Hematopoietic multipotent progenitor cell treated with erythropoietin and hydrocortisone succinate and interleukin-3 and kit ligand, for 8 days (in vitro differentiated cells): ENCODE data around the gene ATP6V0A1.
"Not testable (repeated sequence)": the region's sequence is repeated elsewhere in the genome, so short reads cannot be mapped to it uniquely, and the experiment has no call there.

Source experiments
- DNase-seq: peaks from one replicate; pipeline ENCODE4 v3.0.0-alpha.2; 2015

Gene ATP6V0A1

GRCh38 chr17:42477824-42478223, 19.1 kb downstream of the ATP6V0A1 start:
- DNase-seq: not testable (repeated sequence)

GRCh38 chr17:42484304-42484703, 25.6 kb downstream of the ATP6V0A1 start:
- peak; percentile 83 for DNase-seq

- DNase-seq: no peak
These were observed 27.0 kb downstream of the ATP6V0A1 start for GRCh38 chr17:42485680-42486079.

GRCh38 chr17:42488032-42488431, 29.4 kb downstream of the ATP6V0A1 start:
- no peak for DNase-seq

- peak; percentile 77 for DNase-seq
These were observed 34.6 kb downstream of the ATP6V0A1 start for GRCh38 chr17:42493319-42493718.

- DNase-seq: no peak
These were observed 36.0 kb downstream of the ATP6V0A1 start for GRCh38 chr17:42494673-42495072.

- no peak for DNase-seq
These were observed 40.1 kb downstream of the ATP6V0A1 start for GRCh38 chr17:42498828-42499227.

GRCh38 chr17:42502091-42502490, 43.4 kb downstream of the ATP6V0A1 start:
- DNase-seq: no peak

GRCh38 chr17:42502926-42503325, 44.2 kb downstream of the ATP6V0A1 start:
- no peak for DNase-seq

GRCh38 chr17:42507671-42508070, 49.0 kb downstream of the ATP6V0A1 start:
- no peak for DNase-seq

- no peak for DNase-seq
These were observed 49.9 kb downstream of the ATP6V0A1 start for GRCh38 chr17:42508426-42509165.

GRCh38 chr17:42509409-42509808, 50.7 kb downstream of the ATP6V0A1 start:
- DNase-seq: no peak

- DNase-seq: no peak
These were observed 51.2 kb downstream of the ATP6V0A1 start for GRCh38 chr17:42509841-42510240.

GRCh38 chr17:42512246-42512645, 53.6 kb downstream of the ATP6V0A1 start:
- DNase-seq: no peak

GRCh38 chr17:42512733-42513251, 54.1 kb downstream of the ATP6V0A1 start:
- DNase-seq: no peak

GRCh38 chr17:42513686-42514085, 55.0 kb downstream of the ATP6V0A1 start:
- DNase-seq: no peak

GRCh38 chr17:42514279-42514678, 55.6 kb downstream of the ATP6V0A1 start:
- DNase-seq: no peak

- no peak for DNase-seq
These were observed 56.2 kb downstream of the ATP6V0A1 start for GRCh38 chr17:42514867-42515266.

- DNase-seq: peak; percentile 88
These were observed 58.8 kb downstream of the ATP6V0A1 start for GRCh38 chr17:42517516-42517915.

- peak; percentile 92 for DNase-seq
These were observed 59.5 kb downstream of the ATP6V0A1 start for GRCh38 chr17:42518046-42518754.

GRCh38 chr17:42518755-42519545, 60.3 kb downstream of the ATP6V0A1 start:
- peak; percentile 98 for DNase-seq

- peak; percentile 62 for DNase-seq
These were observed 61.1 kb downstream of the ATP6V0A1 start for GRCh38 chr17:42519546-42520491.
